Tibial artery (tissue), 4 donors: ENCODE measurements around the gene NFE2L2.
A peak's percentile ranks its signal among the peaks of the same experiment; 100 is the strongest.

Source experiments
- DNase-seq, 2 donors: peaks; one replicate each; pipeline ENCODE4 v3.0.0-alpha.2; 2019
- H3K27ac ChIP-seq, 2 donors: fragments of 200-600 bp; sonication (generic) in 1 of 2; 1 replicate in 1 of 2; 2 replicates in 1 of 2; pipeline ENCODE4 v1.5.1; 2018 to 2019; ENCODE audit warnings: mild to moderate bottlenecking in 1 of 2
- H3K27me3 ChIP-seq, 2 donors: fragments of 200-600 bp; sonication (generic) in 1 of 2; one replicate each; pipeline versions ENCODE4 v1.5.1 to v1.6.0; 2016 to 2019
- H3K36me3 ChIP-seq, 3 donors: fragments of 200-600 bp; sonication (generic) in 2 of 3; one replicate each; pipeline ENCODE4 v1.5.1; 2016 to 2019; ENCODE audit warnings: mild to moderate bottlenecking in 2 of 3
- H3K4me1 ChIP-seq, 4 donors: fragments of 200-600 bp; sonication (generic) in 2 of 4; 1 replicate in 3 of 4; 2 replicates in 1 of 4; pipeline ENCODE4 v1.5.1; 2016 to 2019
- H3K4me3 ChIP-seq, 2 donors: fragments of 200-600 bp; sonication (generic) in 1 of 2; 1 replicate in 1 of 2; 2 replicates in 1 of 2; pipeline ENCODE4 v1.5.1; 2018 to 2019; ENCODE audit warnings: mild to moderate bottlenecking in 2 of 2
- H3K9me3 ChIP-seq, 3 donors: fragments of 200-600 bp; sonication (generic) in 1 of 3; one replicate each; pipeline ENCODE4 v1.5.1; 2016 to 2019
- intact Hi-C: fragments of 100-400 bp; cut with DNase I; formaldehyde crosslinking; loops from one replicate; pipeline ENCODE4 v1.15.0; 2023; ENCODE audit warnings: low total_unique reads
- TF ChIP-seq, protein P1 (sequence below), 2 experiments: fragments of 200-600 bp in 1 of 2; fragments of 450-650 bp in 1 of 2; IDR thresholded peaks; one replicate each; pipeline ENCODE4 v1.5.1; 2017 to 2019; ENCODE audit warnings: antibody characterized with exemption in 2 of 2, mild to moderate bottlenecking in 1 of 2, moderate library complexity in 1 of 2

Gene NFE2L2

DNA sequence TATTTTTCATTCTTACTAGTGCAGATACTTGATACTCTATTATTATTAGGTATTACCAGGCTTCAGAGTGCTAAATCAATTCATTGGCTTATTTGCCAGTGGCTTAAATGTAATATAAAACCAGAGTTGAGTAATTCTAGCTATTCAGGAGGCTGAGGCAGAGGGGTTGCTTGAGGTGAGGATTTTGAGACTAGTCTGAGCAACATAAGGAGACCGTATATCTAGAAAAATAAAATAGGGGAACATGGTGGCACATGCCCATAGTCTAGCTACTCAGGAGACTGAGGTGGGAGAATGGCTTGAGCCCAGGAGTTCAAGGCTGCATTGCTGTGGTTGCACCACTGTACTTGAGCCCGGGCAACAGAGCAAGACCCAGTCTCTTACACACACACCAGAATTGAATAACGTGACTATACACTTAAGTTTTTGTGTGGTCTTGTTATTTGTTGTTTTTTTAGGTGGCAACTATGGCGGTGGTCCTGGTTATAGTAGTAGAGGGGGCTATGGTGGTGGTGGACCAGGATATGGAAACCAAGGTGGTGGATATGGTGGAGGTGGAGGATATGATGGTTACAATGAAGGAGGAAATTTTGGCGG, 47.2 kb downstream of the NFE2L2 start:
- peaks cover 0 to 75% (median 39%) of the 10 kb centered on the region in 4 donors for H3K4me1 ChIP-seq
- H3K27me3 ChIP-seq = no peaks in the 10 kb centered on the region
- intact Hi-C loops = no loop called here

DNA sequence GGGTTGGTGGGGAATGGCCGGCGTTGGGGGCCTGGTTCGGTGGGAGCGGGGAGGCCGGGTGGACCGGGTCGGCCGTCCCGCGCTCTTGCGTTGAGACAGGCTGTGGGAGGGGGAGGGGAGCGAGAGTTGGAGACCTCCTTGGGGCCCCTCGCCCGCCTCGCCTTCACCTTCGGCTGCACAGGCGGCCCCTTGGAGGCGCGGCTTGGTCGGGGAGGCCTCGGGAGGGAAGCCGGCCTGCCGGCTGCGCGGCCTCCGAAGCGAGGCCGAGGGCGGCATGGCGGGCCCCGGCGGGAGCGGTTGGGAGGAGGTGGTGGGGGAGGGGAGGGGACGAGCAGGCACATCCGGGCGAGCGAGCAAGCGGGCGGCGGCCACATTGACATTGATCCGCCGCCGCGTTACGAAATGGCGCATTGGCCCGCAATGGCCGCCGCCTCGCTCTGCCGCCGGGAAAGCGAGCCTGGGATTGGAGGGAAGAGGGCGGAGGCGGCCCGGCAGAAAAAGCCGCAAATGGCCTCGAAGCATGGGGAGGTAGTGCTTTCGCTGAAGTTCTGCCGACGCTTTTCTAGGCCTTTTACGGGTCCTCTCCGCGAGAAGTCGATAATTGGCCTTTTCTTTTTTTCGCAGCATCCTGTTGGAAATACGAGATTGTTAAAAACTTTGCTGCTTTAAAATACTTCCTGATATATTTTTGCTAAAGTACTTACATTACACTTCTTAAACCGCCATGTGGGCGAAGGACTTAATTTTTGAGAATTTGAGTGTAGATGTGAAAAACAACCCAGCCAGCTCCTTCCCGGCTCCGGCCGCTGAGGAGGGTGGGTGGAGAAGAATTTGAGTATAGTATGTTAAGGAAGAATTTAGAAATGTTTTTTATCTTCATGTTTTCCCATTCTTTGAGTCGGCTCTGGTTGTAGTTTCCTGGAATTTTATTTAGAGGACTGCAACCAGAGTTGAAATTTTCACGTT, 51.4 kb downstream of the NFE2L2 start:
- Histone ChIP-seq H3K27ac (peak overlapping the region; percentile 97 to 98), H3K27me3 (no peaks in the 10 kb centered on the region), H3K4me1 (peaks cover 0 to 53% (median 34%) of the 10 kb centered on the region in 4 donors), H3K4me3 (peak overlapping the region; percentile 76 to 90), H3K36me3 (peaks cover 31 to 33% (median 31%) of the 10 kb centered on the region in 3 donors), H3K9me3 (no peaks in the 10 kb centered on the region)
- TF ChIP-seq, protein P1, sequence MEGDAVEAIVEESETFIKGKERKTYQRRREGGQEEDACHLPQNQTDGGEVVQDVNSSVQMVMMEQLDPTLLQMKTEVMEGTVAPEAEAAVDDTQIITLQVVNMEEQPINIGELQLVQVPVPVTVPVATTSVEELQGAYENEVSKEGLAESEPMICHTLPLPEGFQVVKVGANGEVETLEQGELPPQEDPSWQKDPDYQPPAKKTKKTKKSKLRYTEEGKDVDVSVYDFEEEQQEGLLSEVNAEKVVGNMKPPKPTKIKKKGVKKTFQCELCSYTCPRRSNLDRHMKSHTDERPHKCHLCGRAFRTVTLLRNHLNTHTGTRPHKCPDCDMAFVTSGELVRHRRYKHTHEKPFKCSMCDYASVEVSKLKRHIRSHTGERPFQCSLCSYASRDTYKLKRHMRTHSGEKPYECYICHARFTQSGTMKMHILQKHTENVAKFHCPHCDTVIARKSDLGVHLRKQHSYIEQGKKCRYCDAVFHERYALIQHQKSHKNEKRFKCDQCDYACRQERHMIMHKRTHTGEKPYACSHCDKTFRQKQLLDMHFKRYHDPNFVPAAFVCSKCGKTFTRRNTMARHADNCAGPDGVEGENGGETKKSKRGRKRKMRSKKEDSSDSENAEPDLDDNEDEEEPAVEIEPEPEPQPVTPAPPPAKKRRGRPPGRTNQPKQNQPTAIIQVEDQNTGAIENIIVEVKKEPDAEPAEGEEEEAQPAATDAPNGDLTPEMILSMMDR (IDR thresholded peaks at IDR 0.05) = peak in 1 of 2 experiments; percentile 7
- intact Hi-C loops = loop anchor here (2.0 to 5.0 kb wide), 2 partner anchors 46 to 52 kb away; partner anchors contain the start of gene NFE2L2
- peak; percentile 94 to 95 for DNase-seq

More for the DNA sequence above, 47.2 kb downstream of the NFE2L2 start:
- no peak overlapping the region for H3K27ac ChIP-seq
- H3K9me3 ChIP-seq = no peaks in the 10 kb centered on the region
- H3K36me3 ChIP-seq = peaks cover 63 to 72% (median 70%) of the 10 kb centered on the region in 3 donors
- TF ChIP-seq, protein P1 (IDR thresholded peaks at IDR 0.05) = no peak
- DNase-seq = no peak
- H3K4me3 ChIP-seq = no peak overlapping the region

DNA sequence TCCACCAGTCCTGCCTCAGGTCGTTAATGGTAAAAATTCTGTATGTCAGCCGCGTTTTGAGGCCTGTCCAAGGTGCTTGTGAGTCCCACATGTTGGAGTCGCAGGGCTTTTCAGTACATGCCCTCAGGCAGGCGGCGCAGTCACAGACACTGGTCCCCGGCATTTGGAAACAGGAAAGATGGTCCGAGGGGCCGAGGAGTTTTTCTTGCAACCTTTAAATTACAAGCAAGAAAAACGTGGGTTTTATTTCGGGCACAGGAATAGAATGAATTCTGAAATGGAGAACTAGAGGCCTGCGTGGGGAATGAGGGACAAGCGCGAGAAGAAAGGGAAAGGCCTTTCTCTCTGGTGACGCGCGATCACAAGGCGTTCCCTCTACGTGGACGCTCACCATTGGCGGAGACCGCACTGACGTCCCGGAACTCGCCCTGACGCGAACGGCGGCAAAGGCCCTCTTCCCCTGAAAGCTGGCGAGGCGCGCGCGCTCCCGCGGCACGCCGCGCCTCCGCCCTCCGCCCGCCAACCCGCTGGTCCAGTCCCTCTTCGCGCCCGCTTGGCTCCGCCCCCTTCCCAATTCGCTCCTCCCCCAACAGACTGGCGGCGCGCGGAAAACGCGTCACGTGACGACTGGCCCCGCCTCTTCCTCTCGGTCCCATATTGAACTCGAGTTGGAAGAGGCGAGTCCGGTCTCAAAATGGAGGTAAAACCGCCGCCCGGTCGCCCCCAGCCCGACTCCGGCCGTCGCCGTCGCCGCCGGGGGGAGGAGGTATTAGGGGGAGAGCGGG, 52.2 kb downstream of the NFE2L2 start, which contains the start of gene HNRNPA3:
HNRNPA3 (plus strand) TSS at position 689 of the 785 bp plus-strand sequence; CDS start at position 695, 6 bp downstream.
- Histone ChIP-seq H3K36me3 (peaks cover 22 to 25% (median 23%) of the 10 kb centered on the region in 3 donors), H3K4me1 (peaks cover 0 to 45% (median 32%) of the 10 kb centered on the region in 4 donors), H3K27ac (peak within 1 kb of the TSS; percentile 97 to 98), H3K4me3 (peak within 1 kb of the TSS; percentile 76 to 90), H3K9me3 (no peaks in the 10 kb centered on the region), H3K27me3 (no peaks in the 10 kb centered on the region)
- DNase-seq = peak; percentile 98 to 100
- TF ChIP-seq, protein P1 (IDR thresholded peaks at IDR 0.05) = peak in 1 of 2 experiments; percentile 24
- intact Hi-C loops = loop anchor here (2.0 to 5.0 kb wide), 2 partner anchors 45 to 53 kb away; partner anchors contain the start of gene NFE2L2

DNA sequence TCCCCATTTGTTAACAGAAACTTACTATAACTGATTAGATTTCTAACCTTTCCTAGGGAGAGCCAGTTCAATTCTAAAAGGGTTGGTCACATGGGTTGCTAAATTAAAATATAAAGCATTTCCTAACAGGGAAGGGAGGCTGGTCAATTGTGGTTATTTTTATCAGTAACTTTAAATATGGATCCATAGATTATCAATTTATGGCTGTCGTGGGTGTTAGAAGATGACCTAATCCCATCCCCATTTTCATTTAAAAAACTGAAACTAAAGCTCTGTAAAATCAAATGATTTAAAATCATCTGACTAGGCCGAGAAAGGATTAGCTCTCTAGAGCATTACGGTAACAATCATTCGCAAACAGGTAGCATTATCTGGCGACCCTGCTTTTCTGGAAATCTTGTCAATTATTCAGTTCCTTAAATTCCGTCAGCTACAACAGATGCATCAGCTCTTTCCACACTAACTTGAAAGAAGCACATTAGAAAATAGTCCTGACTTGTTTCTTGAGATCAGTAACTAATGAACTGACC, 52.9 kb downstream of the NFE2L2 start:
- peaks cover 15 to 18% (median 16%) of the 10 kb centered on the region in 3 donors for H3K36me3 ChIP-seq
- DNase-seq = no peak
- TF ChIP-seq, protein P1 (IDR thresholded peaks at IDR 0.05) = no peak
- intact Hi-C loops = loop anchor here (2.0 to 5.0 kb wide), 2 partner anchors 44 to 53 kb away; partner anchors contain the start of gene NFE2L2
- no peaks in the 10 kb centered on the region for H3K27me3 ChIP-seq
- H3K4me1 ChIP-seq = peaks cover 0 to 40% (median 29%) of the 10 kb centered on the region in 4 donors
- no peaks in the 10 kb centered on the region for H3K9me3 ChIP-seq
- H3K27ac ChIP-seq = peak overlapping the region; percentile 97 to 98
- peak overlapping the region; percentile 76 to 90 for H3K4me3 ChIP-seq
